GM23338 (cell line): ENCODE data around the gene GOLGA6C. TPM values are rescaled to one million over a fixed set of nuclear protein-coding genes. Genes with fewer than 3 reads are reported as not detected.
"Not testable (repeated sequence)": the region's sequence is repeated elsewhere in the genome, so short reads cannot be mapped to it uniquely, and the experiment has no call there.

Experiments used
- ATAC-seq: fragments of 200-7000 bp; cut with Tn5 transposase; 3 replicates; pipeline ENCODE4 v1.9.1; 2020
- DNase-seq: peaks from one replicate; pipeline ENCODE4 v3.0.0-alpha.2; 2015; ENCODE audit warnings: low spot score
- H2AFZ ChIP-seq: fragments of 200-600 bp; sonication (generic); 2 replicates; pipeline ENCODE4 v1.8.0; 2016; ENCODE audit warnings: antibody characterized with exemption, mild to moderate bottlenecking, moderate library complexity
- H3F3A ChIP-seq: fragments of 200-600 bp; sonication (generic); replicated peaks from 2 replicates; pipeline ENCODE4 v1.8.0; 2017; ENCODE audit warnings: antibody characterized with exemption, mixed run types, low read depth
- H3K27ac ChIP-seq: fragments of 200-600 bp; sonication (generic); 2 replicates; pipeline ENCODE4 v1.6.1; 2016; ENCODE audit warnings: low read depth
- H3K27me3 ChIP-seq: fragments of 200-600 bp; sonication (generic); 2 replicates; pipeline ENCODE4 v1.8.0; 2016; ENCODE audit warnings: mild to moderate bottlenecking, mixed run types, moderate library complexity; ENCODE audit not compliant: insufficient read depth
- H3K36me3 ChIP-seq: fragments of 200-600 bp; sonication (generic); 2 replicates; pipeline ENCODE4 v1.8.0; 2016; ENCODE audit warnings: mild to moderate bottlenecking; ENCODE audit not compliant: insufficient read depth
- H3K4me1 ChIP-seq: fragments of 200-600 bp; sonication (generic); 2 replicates; pipeline ENCODE4 v1.8.0; 2016; ENCODE audit warnings: mild to moderate bottlenecking, moderate library complexity; ENCODE audit not compliant: insufficient read depth
- H3K4me2 ChIP-seq: fragments of 200-600 bp; sonication (generic); 2 replicates; pipeline ENCODE4 v1.7.1; 2017; ENCODE audit warnings: mixed run types
- H3K4me3 ChIP-seq: fragments of 200-600 bp; sonication (generic); 2 replicates; pipeline ENCODE4 v1.6.1; 2016; ENCODE audit warnings: mixed run types
- H3K79me2 ChIP-seq: fragments of 200-600 bp; sonication (generic); replicated peaks from 2 replicates; pipeline ENCODE4 v1.8.0; 2017; ENCODE audit warnings: mild to moderate bottlenecking; ENCODE audit not compliant: insufficient read depth
- H3K9me2 ChIP-seq: fragments of 200-600 bp; sonication (generic); 2 replicates; pipeline ENCODE4 v1.8.0; 2017; ENCODE audit not compliant: insufficient read depth
- H4K20me1 ChIP-seq: fragments of 200-600 bp; sonication (generic); replicated peaks from 2 replicates; pipeline ENCODE4 v1.8.0; 2017; ENCODE audit warnings: mild to moderate bottlenecking; ENCODE audit not compliant: insufficient read depth
- H3K27ac Mint-ChIP-seq: 2 replicates; pipeline ENCODE4 v1.8.0; 2020; ENCODE audit warnings: inconsistent platforms, mild to moderate bottlenecking, moderate library complexity, mixed read lengths
- H3K27me3 Mint-ChIP-seq: 3 replicates; pipeline ENCODE4 v1.8.0; 2022; ENCODE audit warnings: low read depth, mild to moderate bottlenecking, moderate library complexity, mixed read lengths, inconsistent platforms; ENCODE audit not compliant: insufficient read depth, poor library complexity
- H3K36me3 Mint-ChIP-seq: 3 replicates; pipeline ENCODE4 v1.8.0; 2021; ENCODE audit warnings: low read depth, mild to moderate bottlenecking, inconsistent platforms, moderate library complexity, mixed read lengths
- H3K4me1 Mint-ChIP-seq: 3 replicates; pipeline ENCODE4 v1.8.0; 2020; ENCODE audit warnings: mild to moderate bottlenecking, inconsistent platforms, mixed read lengths
- H3K4me3 Mint-ChIP-seq: 3 replicates; pipeline ENCODE4 v1.8.0; 2021; ENCODE audit warnings: moderate library complexity, mild to moderate bottlenecking, inconsistent platforms, mixed read lengths
- H3K9me3 Mint-ChIP-seq: 3 replicates; pipeline ENCODE4 v1.8.0; 2020; ENCODE audit warnings: moderate library complexity, mild to moderate bottlenecking, inconsistent platforms, mixed read lengths
- CREB1 ChIP-seq: fragments of 250-450 bp; sonication (Bioruptor Pico); IDR thresholded peaks from 2 replicates; pipeline ENCODE4 v1.5.0; 2020; ENCODE audit warnings: low read depth, mild to moderate bottlenecking, moderate library complexity
- CTCF ChIP-seq, 2 experiments: fragments of 200-600 bp in 1 of 2; sonication (generic) in 1 of 2; conservative IDR thresholded peaks; 2 replicates each; pipeline versions ENCODE4 v1.5.1 to v1.6.1; 2016 to 2017; ENCODE audit warnings: antibody characterized with exemption in 2 of 2, low read depth in 2 of 2, mild to moderate bottlenecking in 2 of 2, moderate library complexity in 1 of 2
- ETS1 ChIP-seq: IDR thresholded peaks from 2 replicates; pipeline ENCODE4 v1.6.1; 2016; ENCODE audit warnings: antibody characterized with exemption
- EZH2 ChIP-seq: fragments of 200-600 bp; sonication (generic); IDR thresholded peaks from one replicate; pipeline ENCODE4 v1.8.0; 2017; ENCODE audit warnings: antibody characterized with exemption, mild to moderate bottlenecking, low read depth; ENCODE audit not compliant: unreplicated experiment
- EZH2phosphoT487 ChIP-seq: fragments of 200-600 bp; sonication (generic); IDR thresholded peaks from one replicate; pipeline ENCODE4 v1.8.1; 2018; ENCODE audit warnings: antibody characterized with exemption; ENCODE audit not compliant: unreplicated experiment
- JUNB ChIP-seq: IDR thresholded peaks from one replicate; pipeline ENCODE4 v1.6.1; 2016; ENCODE audit warnings: antibody characterized with exemption; ENCODE audit not compliant: unreplicated experiment
- NANOG ChIP-seq: IDR thresholded peaks from 2 replicates; pipeline ENCODE4 v1.6.1; 2016; ENCODE audit warnings: antibody characterized with exemption, borderline replicate concordance
- POLR2AphosphoS5 ChIP-seq: IDR thresholded peaks from 2 replicates; pipeline ENCODE4 v1.6.1; 2016; ENCODE audit warnings: antibody characterized with exemption, low read depth
- STAT1 ChIP-seq: IDR thresholded peaks from one replicate; pipeline ENCODE4 v1.6.1; 2016; ENCODE audit warnings: antibody characterized with exemption; ENCODE audit not compliant: unreplicated experiment
- ZNF114 ChIP-seq: fragments of 250-450 bp; sonication (Bioruptor Pico); IDR thresholded peaks from 2 replicates; pipeline ENCODE4 v1.5.0; 2020; ENCODE audit warnings: mild to moderate bottlenecking, moderate library complexity
- ZNF331 ChIP-seq: fragments of 250-450 bp; sonication (Bioruptor Pico); IDR thresholded peaks from 2 replicates; pipeline ENCODE4 v1.5.0; 2020; ENCODE audit warnings: low read depth, mild to moderate bottlenecking, moderate library complexity
- ZNF462 ChIP-seq: fragments of 250-450 bp; sonication (Bioruptor Pico); IDR thresholded peaks from 2 replicates; pipeline ENCODE4 v1.5.0; 2020; ENCODE audit warnings: mild to moderate bottlenecking, moderate library complexity
- long read RNA-seq: library from polyadenylated mRNA; unstranded; transcript quantifications from one replicate; pipeline ENCODE4 v2.0.0, GENCODE V29; 2020; ENCODE audit not compliant: unreplicated experiment
- polyA plus RNA-seq: library from polyadenylated mRNA; unstranded; fragments of >200 nt; fragmentation: Nextera tagmentation; extraction: Ambion mirVana; gene quantifications from 2 replicates; pipeline ENCODE4 v1.2.1, GENCODE V29; 2016
- total RNA-seq: library from RNA; depleted of rRNA; stranded (reverse); fragments of >200 nt; shearing (Covaris generic); gene quantifications from 2 replicates; pipeline ENCODE4 v1.2.3, GENCODE V29; 2014; rRNA removed

The GOLGA6C gene
- total RNA-seq, result 0.70 and 1.3 TPM in 2 replicates
- 0.34 TPM in 1 of 2 replicates, not detected in the other for polyA plus RNA-seq
- long read RNA-seq, result 0 reads

GRCh38 chr15:75258034-75258433 is at the start of gene GOLGA6C:
TSS of gene GOLGA6C (plus strand) at chr15:75258334. CDS start at chr15:75258599, 265 bp downstream.
- H3K27ac Mint-ChIP-seq, H3K27me3 ChIP-seq, H4K20me1 ChIP-seq, H3K9me2 ChIP-seq, DNase-seq, H2AFZ ChIP-seq, H3K4me1 Mint-ChIP-seq, H3K4me3 ChIP-seq, H3K9me3 Mint-ChIP-seq, H3K4me2 ChIP-seq, H3K4me3 Mint-ChIP-seq, H3K27me3 Mint-ChIP-seq, H3K79me2 ChIP-seq, H3K36me3 ChIP-seq, ATAC-seq, H3K36me3 Mint-ChIP-seq, H3K4me1 ChIP-seq, H3F3A ChIP-seq, H3K27ac ChIP-seq: not testable (repeated sequence)

GRCh38 chr15:75208501-75209288 is 49.4 kb upstream of the GOLGA6C start:
- Histone ChIP-seq H3K36me3 (peaks cover 14% of the 10 kb centered on the region; the same call in 1 of the 2 replicates), H3K4me3 (no peak overlapping the region), H4K20me1 (peaks cover 63% of the 10 kb centered on the region), H3K27ac (no peak overlapping the region), H3K4me1 (peaks cover 13% of the 10 kb centered on the region), H3K27me3 (no peaks in the 10 kb centered on the region), H3F3A (no peaks in the 10 kb centered on the region), H3K4me2 (no peak overlapping the region), H3K79me2 (peaks cover 56% of the 10 kb centered on the region), H3K9me2 (no peaks in the 10 kb centered on the region), H2AFZ (no peak overlapping the region)
- ATAC-seq (no peak), DNase-seq (no peak)
- H3K27me3 Mint-ChIP-seq, result peaks cover 21% of the 10 kb centered on the region
- peaks cover 25% of the 10 kb centered on the region for H3K4me1 Mint-ChIP-seq
- no peaks in the 10 kb centered on the region for H3K9me3 Mint-ChIP-seq
- no peak overlapping the region for H3K27ac Mint-ChIP-seq
- peaks cover 55% of the 10 kb centered on the region for H3K36me3 Mint-ChIP-seq
- H3K4me3 Mint-ChIP-seq, result no peak overlapping the region
- TF ChIP-seq JUNB (no peak), EZH2phosphoT487 (no peak), CREB1 (CRISPR knock-in tag) (no peak), ZNF114 (CRISPR knock-in tag) (no peak), ETS1 (no peak), STAT1 (no peak), EZH2 (no peak), NANOG (no peak), ZNF331 (CRISPR knock-in tag) (no peak), ZNF462 (no peak), CTCF (conservative IDR thresholded peaks at IDR 0.05; ENCODE audit: low read depth in 2 of 2) (no peak), POLR2AphosphoS5 (no peak)
